RCC 7860 (cell line): ENCODE measurements around the gene FGF16.
"Not testable (repeated sequence)": the region's sequence is repeated elsewhere in the genome, so short reads cannot be mapped to it uniquely, and the experiment has no call there.

Experiments used
- DNase-seq: peaks from one replicate; pipeline ENCODE4 v3.0.0-alpha.2; 2015; ENCODE audit warnings: low spot score
- FAIRE-seq: peaks from 2 replicates; lab custom pipeline; 2012; peaks lifted over from hg19 to GRCh38; lab: Jason Lieb, UNC

Gene FGF16

DNA sequence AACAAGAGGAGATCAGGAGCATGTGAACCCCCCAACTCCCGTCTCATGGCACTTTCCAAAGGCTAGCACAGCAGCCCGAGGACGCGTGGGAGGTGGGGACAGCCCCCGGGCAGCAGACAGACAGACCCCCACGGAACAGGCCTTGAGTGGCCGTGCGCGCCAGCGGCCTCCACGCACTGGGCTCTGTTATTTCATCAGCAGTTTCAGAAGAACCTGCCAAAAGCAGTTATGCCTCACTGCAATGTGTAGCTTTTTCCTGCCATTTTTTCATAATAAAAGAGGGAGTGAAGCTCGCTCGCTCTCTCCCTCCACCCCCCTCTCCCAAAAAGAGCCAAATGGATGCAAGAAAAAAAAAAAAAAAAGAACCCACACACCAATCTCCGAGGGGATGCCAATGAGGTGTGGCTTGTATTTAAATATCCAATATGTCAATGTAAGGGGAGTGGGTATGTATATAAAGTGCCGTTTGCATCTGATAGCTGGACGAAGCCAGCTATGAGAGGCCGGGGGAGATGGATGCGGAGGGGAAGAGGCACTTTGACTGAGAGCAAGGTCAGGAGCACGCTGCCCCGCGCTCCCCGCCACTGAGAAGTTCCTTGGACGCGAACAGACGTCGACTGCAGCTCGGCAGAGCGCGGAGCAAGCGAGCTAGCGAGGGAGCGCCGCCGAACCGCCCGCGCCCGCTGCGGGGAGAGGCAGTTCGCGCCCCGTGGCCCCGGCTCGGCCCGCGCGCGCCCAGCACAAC, at the start of gene FGF16:
FGF16 (plus strand) TSS at position 482 of the 745 bp plus-strand sequence. CDS start 286 bp downstream, outside the sequence.
- FAIRE-seq, result no peak
- no peak for DNase-seq

DNA sequence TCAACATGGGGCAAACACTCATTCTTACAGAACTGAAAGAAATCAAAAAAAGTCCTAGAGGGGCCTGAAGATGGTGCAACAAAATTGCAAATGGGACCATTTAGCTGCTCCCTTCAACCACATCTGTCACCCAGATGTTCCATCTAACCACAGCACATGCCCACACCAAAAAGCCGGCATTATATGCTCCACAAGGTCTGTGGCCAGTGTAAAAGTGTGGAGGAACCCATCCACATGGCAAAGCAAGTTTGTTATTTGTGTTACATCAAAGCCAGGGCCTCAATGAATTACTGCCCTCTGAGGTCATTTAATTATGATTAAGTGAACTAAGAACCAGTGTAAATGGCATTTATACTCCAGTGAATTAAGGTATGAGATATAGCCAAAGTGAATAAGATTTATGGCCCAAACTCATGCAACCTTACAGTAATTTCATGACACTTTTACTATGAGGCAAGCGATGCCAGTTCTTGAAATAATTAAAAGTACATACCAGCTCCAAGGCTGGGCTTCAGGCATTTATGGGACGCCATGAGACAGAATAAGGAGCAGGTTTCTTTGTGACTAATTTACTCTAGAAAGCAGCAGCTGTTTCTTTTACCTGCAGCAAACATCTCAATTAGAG, 48.7 kb upstream of the FGF16 start:
- FAIRE-seq (no peak), DNase-seq (no peak)

DNA sequence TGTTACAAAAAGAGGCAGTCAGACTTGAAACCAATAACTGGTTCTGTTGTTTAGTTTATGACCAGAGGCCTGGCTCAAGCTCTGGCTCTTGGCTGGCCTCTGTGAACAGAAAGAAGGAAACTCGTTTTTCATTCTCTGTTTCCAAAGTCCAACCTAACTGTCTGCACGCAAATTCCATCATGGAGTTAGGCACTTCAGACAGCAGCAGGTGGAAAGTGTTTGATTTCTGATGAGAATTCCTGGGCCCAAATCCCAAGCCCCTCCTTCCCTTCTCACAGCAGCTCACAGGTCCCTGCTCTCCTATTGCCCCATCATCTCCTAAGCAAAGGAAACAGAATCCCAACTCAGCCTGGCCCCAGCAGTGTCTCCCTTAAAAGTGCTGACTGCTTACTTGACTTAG, 42.8 kb upstream of the FGF16 start:
- DNase-seq (no peak), FAIRE-seq (no peak)

DNA sequence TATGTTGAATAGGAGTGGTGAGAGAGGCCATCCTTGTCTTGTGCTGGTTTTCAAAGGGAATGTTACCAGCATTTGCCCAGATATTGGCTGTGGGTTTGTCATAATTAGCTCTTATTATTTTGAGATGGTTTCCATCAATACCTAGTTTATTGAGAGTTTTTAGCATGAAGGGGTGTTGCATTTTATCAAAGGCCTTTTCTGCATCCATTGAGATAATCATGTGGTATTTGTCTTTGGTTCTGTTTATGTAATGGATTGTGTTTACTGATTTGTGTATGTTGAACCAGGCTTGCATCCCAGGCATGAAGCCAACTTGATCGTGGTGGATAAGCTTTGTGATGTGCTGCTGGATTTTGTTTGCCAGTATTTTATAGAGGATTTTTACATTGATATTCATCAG, 39.4 kb upstream of the FGF16 start:
- not testable (repeated sequence) for DNase-seq, FAIRE-seq

DNA sequence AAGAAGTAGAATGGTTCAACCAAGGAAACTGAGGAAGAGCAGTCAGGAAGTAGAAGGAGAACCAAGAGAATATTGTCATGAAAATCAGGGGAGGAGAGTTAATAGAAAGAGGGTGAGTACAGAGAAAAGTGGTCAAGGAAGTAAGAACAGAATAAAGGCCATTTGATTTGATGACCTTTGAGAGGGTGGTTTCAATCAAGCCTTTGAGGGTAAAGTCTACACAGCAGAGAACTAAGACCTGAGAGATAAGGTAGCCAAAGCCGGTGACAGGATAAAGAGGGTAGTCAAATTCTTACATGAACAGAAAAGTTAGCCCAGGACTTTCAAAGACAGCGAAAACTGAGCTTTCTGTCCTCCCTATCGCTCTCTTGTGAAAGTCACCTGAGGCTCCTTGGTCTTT, 34.6 kb upstream of the FGF16 start:
- DNase-seq (no peak), FAIRE-seq (no peak)

DNA sequence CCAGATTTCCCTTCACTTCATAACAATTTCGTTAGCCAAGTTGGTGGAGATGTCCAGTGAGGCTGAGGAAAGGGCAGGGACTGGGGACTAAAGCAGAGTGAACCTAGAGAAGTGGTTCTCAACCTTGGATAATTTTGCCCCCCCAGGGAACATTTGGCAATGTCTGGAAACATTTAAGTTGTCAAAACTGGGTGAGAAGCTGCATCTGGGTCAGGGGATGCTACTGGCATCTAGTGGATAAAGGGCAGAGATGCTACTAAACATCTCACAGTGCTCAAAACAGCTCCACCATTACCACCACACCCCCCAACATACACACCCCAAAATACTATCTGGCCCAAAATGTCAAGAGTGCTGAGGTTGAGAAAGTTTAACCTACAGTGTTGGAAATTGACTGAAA, 32.0 kb upstream of the FGF16 start:
- no peak for DNase-seq

DNA sequence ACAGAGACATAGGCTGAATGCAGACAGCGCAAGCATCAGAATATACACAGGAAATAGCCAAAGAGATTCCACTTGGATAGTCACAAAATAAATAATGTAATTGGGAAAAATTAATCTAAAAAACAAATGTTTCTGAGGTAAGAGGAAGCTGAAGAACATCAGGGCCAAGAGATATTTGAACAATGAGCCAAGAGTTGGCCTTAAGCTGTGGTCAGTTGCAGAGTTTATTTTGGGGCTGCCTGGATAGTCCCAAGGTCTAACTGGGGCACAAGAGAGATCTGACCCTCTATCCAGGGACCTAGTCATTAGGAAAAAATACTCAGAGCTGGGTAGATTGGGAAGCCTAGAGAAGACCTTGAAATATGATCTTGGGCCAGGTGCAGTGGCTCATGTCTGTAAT, 31.3 kb upstream of the FGF16 start:
- FAIRE-seq (no peak), DNase-seq (no peak)

More for the DNA sequence above, 32.0 kb upstream of the FGF16 start:
- no peak for FAIRE-seq

DNA sequence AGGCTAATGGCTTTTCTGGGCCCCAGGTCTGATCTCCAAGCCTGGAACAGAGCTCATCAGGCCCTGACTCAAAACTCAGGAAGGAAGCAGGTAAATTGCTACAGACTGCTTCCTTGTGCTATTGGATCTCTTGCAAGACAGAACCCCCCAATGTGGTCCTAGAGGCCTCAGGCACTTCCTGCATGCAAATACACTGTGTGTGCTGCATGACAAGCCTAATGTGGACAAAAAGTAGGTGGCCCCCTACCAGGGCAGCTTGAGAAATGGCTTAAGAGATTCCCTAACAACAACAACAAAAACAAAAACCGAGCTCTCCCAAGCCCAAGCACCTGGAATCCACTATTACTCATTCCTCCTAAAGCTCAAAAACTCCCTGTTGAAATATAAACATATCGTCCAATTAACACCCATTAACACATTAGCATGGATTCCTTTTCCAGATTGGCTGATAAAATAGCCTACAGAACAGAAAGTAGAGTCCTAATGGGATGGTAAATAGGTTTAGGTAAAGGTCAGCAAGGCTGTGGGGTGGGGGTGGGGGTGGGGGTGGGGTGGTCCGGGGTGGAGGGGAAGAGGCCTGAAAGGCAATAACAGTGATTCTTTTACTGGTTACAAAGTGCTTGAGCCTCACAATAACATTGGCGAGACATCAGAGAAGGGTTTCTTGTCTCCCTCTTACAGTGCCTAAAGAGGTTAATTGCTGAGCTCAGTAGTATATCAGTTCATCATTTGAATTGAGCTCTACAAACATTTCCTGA, 24.1 kb upstream of the FGF16 start:
- no peak for FAIRE-seq
- DNase-seq, result no peak

DNA sequence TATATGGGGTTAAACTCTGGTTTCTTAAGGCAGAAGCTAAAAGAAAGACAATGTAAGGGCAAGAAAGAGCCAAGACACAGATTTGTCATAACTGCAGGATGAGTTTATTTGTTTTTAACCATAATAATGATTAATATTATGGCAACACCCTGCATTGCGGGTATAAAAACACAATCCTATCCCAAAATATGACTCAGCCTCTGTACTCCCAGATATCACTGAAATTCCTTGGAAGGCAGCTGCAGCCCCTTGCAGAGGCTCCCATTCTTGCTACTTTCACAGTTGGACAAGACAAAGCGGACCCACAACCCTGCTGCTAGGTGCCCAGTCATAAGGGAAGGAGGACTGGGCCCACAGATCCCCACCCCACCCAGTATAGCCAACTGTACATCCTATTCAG, 20.4 kb upstream of the FGF16 start:
- FAIRE-seq, result no peak
- DNase-seq, result no peak

DNA sequence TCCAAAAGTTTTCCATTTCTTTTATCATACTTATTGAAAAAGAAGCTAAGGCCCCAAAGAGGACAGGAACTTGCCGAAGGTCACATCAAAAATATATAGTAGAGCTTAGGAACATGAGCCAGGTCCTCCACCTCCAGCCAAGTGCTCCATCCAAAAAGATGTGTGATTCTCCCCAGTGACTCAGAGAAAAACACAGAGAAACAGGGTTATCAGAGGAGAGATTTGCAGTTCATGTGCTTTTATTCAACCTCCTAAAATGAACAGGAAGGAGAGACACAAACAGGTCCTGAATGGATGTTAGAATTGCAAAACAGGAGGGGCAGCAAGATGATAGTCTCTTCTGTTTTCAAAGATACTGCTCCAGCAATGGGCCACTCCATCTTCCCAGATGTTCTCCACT, 19.6 kb upstream of the FGF16 start:
- DNase-seq (no peak), FAIRE-seq (no peak)

DNA sequence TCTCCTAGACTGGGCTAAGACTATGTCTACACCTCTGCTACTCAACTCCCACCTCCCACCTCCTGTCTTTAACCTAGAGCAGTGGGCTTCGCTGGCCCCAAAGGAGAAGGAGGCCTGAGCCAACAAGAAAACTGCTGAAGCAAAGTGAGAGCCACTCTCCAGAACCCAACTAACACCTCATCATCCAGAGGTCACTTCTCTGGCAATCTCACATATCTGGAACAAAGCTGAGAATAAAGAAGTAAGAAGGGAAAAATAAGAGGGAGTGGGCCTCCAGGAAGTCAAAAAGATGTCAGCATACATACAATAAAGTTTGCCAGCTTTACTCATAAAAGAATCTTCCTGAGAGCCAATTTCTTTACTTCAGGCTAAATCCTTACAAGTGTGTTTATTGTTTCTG, 18.6 kb upstream of the FGF16 start:
- DNase-seq, result no peak
- no peak for FAIRE-seq

DNA sequence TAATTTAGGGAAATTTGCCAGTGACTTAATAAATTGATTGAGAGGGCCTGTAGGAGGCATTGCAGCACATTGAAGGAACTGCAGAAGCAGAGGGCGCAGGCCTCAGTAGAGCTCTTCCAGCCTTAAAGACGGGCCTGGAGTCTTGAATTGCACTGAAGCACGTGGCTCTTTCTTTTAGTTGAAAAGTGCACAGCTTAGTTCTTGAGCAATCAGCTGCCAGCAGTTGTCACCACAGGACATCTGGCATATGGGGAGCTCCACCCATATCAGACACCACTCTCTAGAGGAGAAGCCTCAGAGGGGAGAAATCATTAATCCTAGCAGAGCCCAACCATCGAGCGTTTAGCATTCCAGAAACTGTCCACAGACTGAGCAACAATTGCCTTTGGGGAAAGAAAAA, 16.0 kb upstream of the FGF16 start:
- FAIRE-seq (peak; percentile 72), DNase-seq (peak; percentile 52)

DNA sequence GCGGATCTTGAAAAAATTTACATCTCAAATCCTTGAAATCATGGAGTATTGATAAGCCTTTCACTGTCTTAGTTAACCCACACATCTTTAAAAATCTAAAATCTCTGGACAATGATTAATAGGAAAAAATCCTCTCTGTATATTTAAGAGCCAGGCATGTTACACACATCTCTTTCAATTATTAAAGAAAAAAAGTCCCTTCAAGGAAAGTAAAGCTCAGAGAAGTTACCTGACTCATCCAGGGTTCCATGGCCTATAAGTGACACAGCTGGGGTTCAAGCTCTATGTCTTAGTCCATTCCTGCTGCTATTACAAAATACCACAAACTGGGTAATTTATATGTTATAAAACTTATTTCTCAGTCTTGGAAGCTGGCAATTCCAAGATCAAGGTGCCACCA, 14.2 kb upstream of the FGF16 start:
- FAIRE-seq (no peak), DNase-seq (peak; percentile 60)

DNA sequence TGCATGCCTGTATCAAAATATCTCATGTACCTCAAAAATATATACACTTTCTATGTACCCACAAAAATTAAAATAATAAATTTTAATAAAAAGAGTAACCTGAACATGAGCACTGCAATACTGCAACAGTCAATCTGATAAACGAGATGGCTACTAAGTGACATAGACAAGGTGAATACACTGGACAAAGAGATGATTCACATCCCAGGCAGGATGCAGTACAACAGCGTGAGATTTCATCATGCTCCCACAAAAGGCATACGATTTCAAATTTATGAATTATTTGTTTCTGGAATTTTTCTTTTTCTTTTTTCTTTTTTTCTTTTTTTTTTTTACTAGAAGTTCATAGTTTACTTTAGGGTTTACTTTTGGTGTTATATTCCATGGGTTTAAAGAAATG, 12.2 kb upstream of the FGF16 start:
- DNase-seq (peak; percentile 52), FAIRE-seq (no peak)

DNA sequence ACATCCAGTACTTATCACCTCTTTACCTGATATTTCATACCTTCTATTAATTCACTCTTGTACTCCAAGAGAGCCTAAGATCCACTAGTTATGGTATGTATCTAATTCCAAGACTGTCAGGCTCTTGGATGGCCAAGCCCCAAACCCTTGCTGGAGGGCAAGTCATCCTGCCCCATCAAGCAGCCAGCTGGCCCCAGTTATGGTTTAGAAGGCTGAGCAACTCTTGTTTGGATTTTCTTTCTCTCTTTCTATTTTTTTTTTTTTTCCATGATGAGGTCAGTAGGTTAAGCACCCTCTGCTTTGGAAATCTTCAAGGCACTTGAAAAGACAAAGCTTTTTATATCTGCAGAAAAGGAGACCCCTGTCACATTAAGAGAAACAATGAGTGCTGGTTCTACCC, 10.9 kb upstream of the FGF16 start:
- FAIRE-seq (no peak), DNase-seq (peak; percentile 17)

DNA sequence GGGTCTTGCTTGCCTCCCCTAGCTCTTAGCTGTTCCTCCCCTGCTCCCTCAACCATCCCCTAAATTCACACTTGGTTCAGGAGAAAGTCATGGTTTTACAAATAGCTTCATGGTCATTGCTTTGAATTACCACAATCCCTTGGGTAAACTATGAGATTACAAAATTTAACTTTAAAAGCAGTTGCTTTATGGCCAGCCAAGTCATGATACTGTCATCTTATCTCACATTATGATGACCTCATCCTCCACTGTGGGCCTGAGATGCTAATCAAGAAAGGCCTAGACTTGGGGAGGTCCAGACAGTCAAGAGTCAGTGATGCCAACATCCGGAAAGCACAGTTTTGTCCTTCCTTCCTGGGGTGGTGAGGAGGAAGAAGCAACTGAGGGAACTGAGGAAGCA, 10.5 kb upstream of the FGF16 start:
- no peak for FAIRE-seq
- DNase-seq, result peak; percentile 90

DNA sequence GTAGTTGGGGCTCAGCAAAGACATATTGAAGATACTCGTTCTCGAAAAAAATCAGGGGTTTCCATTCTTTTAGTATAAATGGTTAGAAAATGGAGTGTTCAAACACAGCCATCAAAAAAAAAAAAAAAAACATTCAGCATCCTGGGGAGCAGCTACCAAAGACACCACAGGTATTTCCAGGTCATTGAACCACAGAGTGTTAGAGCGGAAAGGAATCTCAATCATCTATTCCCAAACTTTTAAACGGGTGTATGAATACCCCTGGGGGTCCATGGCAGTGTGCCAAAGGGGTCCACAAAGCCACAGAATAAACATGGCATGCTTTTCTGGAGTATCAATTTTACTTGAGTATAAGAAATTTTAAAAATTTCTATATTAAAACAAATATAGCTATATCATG, 6.9 kb upstream of the FGF16 start:
- DNase-seq, result peak; percentile 25
- no peak for FAIRE-seq

DNA sequence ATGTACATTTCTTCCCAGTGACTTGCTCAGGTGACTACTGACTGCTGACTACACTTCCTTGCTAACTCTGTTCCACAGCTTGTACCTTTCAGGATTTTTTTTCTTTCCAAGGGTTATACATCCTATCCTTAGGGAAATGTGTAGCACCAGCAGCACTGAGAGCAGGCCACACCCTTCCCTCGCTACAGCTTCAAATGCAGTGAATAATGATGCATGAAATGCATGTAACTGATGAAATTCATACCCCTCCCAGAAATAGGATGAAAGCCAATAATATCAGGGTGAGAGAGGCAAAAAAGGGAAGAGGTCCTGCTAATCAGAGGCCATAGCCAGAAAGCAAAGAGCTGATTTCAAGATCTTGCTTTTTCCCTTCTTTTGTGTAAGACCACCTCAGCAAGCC, 6.2 kb upstream of the FGF16 start:
- no peak for DNase-seq

DNA sequence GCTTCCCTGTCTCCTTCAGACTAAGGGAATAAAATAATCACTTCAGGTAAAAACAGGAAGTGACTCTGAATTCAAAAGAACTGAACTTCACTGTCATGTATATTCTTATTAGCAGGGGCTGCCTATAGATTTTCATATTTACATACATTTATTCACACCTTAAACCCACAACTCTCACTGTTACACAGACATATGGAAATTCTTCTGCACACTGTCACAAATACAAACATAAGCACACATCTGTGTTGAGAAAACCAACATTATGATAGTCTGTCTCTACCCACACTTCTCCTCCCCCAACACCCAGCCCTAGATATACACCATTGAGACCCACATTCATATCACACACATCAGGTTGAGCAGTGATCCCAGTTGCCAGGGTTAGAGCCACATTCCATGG, 5.7 kb upstream of the FGF16 start:
- FAIRE-seq, result no peak
- no peak for DNase-seq

More for the DNA sequence above, 6.2 kb upstream of the FGF16 start:
- no peak for FAIRE-seq

DNA sequence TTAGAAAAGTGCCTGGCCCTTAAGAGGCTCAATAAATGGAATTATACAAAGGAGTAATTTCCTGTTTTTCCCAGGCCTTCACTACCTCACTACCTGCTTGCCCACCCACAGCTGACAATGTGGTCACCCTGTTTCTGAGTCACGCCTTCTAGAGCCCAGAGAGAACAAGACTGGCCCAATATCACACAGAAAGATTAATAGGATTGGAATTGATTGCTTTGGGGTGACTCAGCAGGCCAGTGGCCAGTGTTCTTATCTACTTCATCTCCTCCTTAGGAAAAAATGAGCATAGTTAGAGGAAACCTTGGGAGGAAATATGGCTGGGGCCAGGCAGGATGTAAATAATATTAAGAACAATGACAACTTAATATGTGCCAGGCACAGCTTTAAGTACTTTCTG, 4.5 kb upstream of the FGF16 start:
- DNase-seq (peak; percentile 89), FAIRE-seq (no peak)

DNA sequence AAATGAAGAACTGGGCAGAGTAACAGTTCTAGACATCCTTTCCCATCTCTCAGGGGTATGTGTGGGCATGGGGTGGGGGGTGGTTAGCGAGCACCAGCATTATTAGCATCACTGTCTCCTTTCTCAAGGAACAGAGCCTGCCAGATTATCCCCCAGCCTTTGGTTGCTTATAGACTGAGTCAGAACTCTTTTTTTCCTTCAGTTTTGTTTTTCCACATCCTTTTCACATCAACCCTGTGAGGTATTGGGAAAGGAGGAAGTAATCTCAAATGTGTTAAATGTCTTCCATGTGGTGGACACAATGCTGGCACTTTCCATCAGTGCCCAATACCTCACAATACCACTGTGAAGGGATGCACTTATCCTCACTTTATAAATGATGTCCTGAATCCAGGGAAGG, 3.1 kb upstream of the FGF16 start:
- FAIRE-seq, result no peak

DNA sequence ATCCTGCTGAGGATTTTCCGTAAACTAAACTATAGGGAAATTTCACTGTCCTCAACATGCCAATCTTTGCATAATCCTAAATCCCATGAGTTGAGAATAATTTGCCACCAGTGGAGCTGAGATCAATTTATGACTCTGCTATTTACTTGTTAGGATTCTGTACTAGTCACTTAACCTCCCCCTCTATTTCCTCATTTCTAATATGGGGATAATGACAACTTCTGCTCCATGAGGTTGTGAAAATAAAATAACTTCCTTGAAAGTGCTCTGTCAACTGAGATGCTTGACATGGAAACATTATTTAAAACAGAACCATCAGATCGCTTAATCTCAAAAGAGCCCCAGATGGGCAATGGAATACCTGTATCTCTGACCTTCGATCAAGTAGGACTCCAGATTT, 2.6 kb upstream of the FGF16 start:
- DNase-seq (no peak), FAIRE-seq (no peak)

More for the DNA sequence above, 3.1 kb upstream of the FGF16 start:
- no peak for DNase-seq
